A549 (cell line): Measurements from ENCODE around the gene JAG2. TPM values are rescaled to one million over a fixed set of nuclear protein-coding genes. Genes with fewer than 3 reads are reported as not detected.

Experiments used
- ATAC-seq, 2 experiments: fragments of 200-7000 bp in 1 of 2; fragments of >200 bp in 1 of 2; cut with Nextera tagmentation in 1 of 2; cut with Tn5 transposase in 1 of 2; 3 replicates each; pipeline versions ENCODE4 v1.8.0 to v1.9.1; 2018 to 2020; ENCODE audit warnings: mild to moderate bottlenecking in 1 of 2, moderate library complexity in 1 of 2
- CTCF ChIA-PET: fragments of 300-600 bp; sonication (Branson Sonifier 250); formaldehyde crosslinking; extraction: SDS; loops from one replicate; lab custom pipeline; 2021; ENCODE audit warnings: antibody characterized with exemption, inconsistent platforms; lab: Yijun Ruan, JAX
- POLR2A ChIA-PET: fragments of 350-600 bp; formaldehyde crosslinking; extraction: SDS; loops from one replicate; lab custom pipeline; 2021; ENCODE audit warnings: antibody characterized with exemption, inconsistent platforms; lab: Yijun Ruan, JAX
- DNase-seq, 2 experiments: peaks; one replicate each; pipeline versions ENCODE4 v3.0.0 to v3.0.0-alpha.2; 2011 to 2016; ENCODE audit warnings: low read depth in 1 of 2, low spot score in 1 of 2
- FAIRE-seq: peaks from 2 replicates; lab custom pipeline; 2011; peaks lifted over from hg19 to GRCh38; lab: Jason Lieb, UNC
- H3K27ac ChIP-seq, 2 experiments: fragments of >200 bp; sonication (Bioruptor Twin); formaldehyde crosslinking; 3 replicates each; pipeline ENCODE4 v1.5.1; 2016 to 2017
- H3K4me1 ChIP-seq: fragments of >200 bp; sonication (Bioruptor Twin); formaldehyde crosslinking; 3 replicates; pipeline ENCODE4 v1.6.1; 2016
- H3K4me2 ChIP-seq: fragments of >200 bp; sonication (Bioruptor Twin); formaldehyde crosslinking; 3 replicates; pipeline ENCODE4 v1.6.1; 2016
- H3K4me3 ChIP-seq: fragments of >200 bp; sonication (Bioruptor Twin); formaldehyde crosslinking; 3 replicates; pipeline ENCODE4 v1.5.1; 2016
- H3K9me3 ChIP-seq: fragments of >200 bp; sonication (Bioruptor Twin); formaldehyde crosslinking; 3 replicates; pipeline ENCODE4 v1.6.1; 2016
- CEBPB ChIP-seq, 2 experiments: fragments of >200 bp in 1 of 2; sonication (Bioruptor Twin) in 1 of 2; formaldehyde crosslinking in 1 of 2; IDR thresholded peaks; 2 replicates each; pipeline ENCODE4 v1.6.1; 2012 to 2016
- CHD4 ChIP-seq: fragments of 200-600 bp; sonication (generic); IDR thresholded peaks from 2 replicates; pipeline ENCODE4 v1.6.1; 2016; ENCODE audit warnings: antibody characterized with exemption, mild to moderate bottlenecking, borderline replicate concordance
- EHMT2 ChIP-seq: fragments of 200-600 bp; sonication (generic); IDR thresholded peaks from 2 replicates; pipeline ENCODE4 v1.6.1; 2016; ENCODE audit warnings: antibody characterized with exemption, low read depth, mild to moderate bottlenecking, moderate library complexity
- ESRRA ChIP-seq: fragments of 150-350 bp; IDR thresholded peaks from 2 replicates; pipeline ENCODE4 v1.6.1; 2014; ENCODE audit warnings: mild to moderate bottlenecking, low read length, borderline replicate concordance
- HEYL ChIP-seq: fragments of 250-450 bp; sonication (Bioruptor Pico); IDR thresholded peaks from 2 replicates; pipeline ENCODE4 v1.8.0; 2021; ENCODE audit warnings: mild to moderate bottlenecking, moderate library complexity
- HOXA7 ChIP-seq: fragments of 250-450 bp; sonication (Bioruptor Pico); IDR thresholded peaks from 2 replicates; pipeline ENCODE4 v1.5.0; 2020; ENCODE audit warnings: mild to moderate bottlenecking, moderate library complexity
- HOXB13 ChIP-seq: fragments of 250-450 bp; sonication (Bioruptor Pico); IDR thresholded peaks from 2 replicates; pipeline ENCODE4 v1.5.0; 2020; ENCODE audit warnings: low read depth, mild to moderate bottlenecking, moderate library complexity
- KDM1A ChIP-seq: fragments of 200-600 bp; sonication (generic); IDR thresholded peaks from 2 replicates; pipeline ENCODE4 v1.6.1; 2016; ENCODE audit warnings: low read depth, mild to moderate bottlenecking
- KDM5A ChIP-seq: fragments of 200-600 bp; sonication (generic); IDR thresholded peaks from 2 replicates; pipeline ENCODE4 v1.6.1; 2016; ENCODE audit warnings: antibody characterized with exemption, mild to moderate bottlenecking
- MAFK ChIP-seq: fragments of 450-650 bp; IDR thresholded peaks from 2 replicates; pipeline ENCODE4 v1.6.1; 2014; ENCODE audit not compliant: partially characterized antibody
- MAZ ChIP-seq: fragments of 150-350 bp; IDR thresholded peaks from 2 replicates; pipeline ENCODE4 v1.6.1; 2014; ENCODE audit warnings: antibody characterized with exemption, low read depth, low read length, borderline replicate concordance
- MYC ChIP-seq: IDR thresholded peaks from 2 replicates; pipeline ENCODE4 v1.6.1; 2012; ENCODE audit warnings: mild to moderate bottlenecking, inconsistent platforms, low read length, improper control_type of control experiment, borderline replicate concordance
- PHF8 ChIP-seq: fragments of 200-600 bp; sonication (generic); IDR thresholded peaks from 2 replicates; pipeline ENCODE4 v1.6.1; 2016; ENCODE audit warnings: low read depth, mild to moderate bottlenecking, antibody characterized with exemption, moderate library complexity, borderline replicate concordance
- WGBS: methylation state at CpG from one replicate; pipeline ENCODE4 v1.1.6; 2017; ENCODE audit errors: missing lambda C conversion rate; 5-methylcytosine and 5-hydroxymethylcytosine counted together
- polyA plus RNA-seq, 4 experiments: library from polyadenylated mRNA; depleted of rRNA in 3 of 4; stranded (reverse); fragments of >200 nt; fragmentation: RNase III in 1 of 4; extraction: RNeasy Plus Mini Kit Qiagen cat#74134 plus additional on column Dnase treatment in 1 of 4; gene quantifications; 2 replicates in 3 of 4; 3 replicates in 1 of 4; pipeline ENCODE4 v1.2.3, GENCODE V29; 2011 to 2017
- TF ChIP-seq, protein P1 (sequence below): IDR thresholded peaks from 2 replicates; pipeline ENCODE4 v1.6.1; 2012; ENCODE audit warnings: low read depth, borderline replicate concordance
- TF ChIP-seq, protein P2 (sequence below): fragments of 450-650 bp; IDR thresholded peaks from 2 replicates; pipeline ENCODE4 v1.6.1; 2014; ENCODE audit warnings: antibody characterized with exemption
- TF ChIP-seq, protein P3 (sequence below): fragments of 150-350 bp; IDR thresholded peaks from 2 replicates; pipeline ENCODE4 v1.6.1; 2014; ENCODE audit warnings: low read depth, mild to moderate bottlenecking, low read length
- TF ChIP-seq, protein P4 (sequence below): IDR thresholded peaks from 2 replicates; pipeline ENCODE4 v1.6.1; 2012

Gene JAG2
- polyA plus RNA-seq, 2 of the 4 experiments (the other 2 are of a cell fraction): 5.9 to 20.4 TPM

DNA sequence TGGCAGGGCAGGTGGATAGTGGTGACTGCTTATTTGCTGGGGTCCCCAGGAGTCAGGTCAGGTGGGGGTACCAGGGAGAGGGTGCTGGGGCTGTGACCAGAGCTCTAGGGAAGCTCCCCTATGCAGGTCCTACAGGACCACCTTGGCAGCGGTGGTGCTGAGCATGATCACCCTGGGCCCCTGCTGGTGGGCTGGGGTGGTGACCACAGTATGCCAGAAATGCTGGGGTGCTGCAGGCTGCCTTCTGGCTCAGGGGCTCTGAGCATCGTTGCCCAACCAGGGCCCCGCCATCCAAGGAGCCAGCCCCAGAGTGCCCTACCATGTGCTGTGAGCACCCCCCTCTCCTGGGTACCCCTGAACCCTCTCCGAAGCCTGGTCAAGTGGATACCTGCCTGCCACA is 30.0 kb upstream of the JAG2 start:
- DNase-seq (peak in 1 of 2 experiments; percentile 51), FAIRE-seq (no peak), ATAC-seq (peak in 1 of 2 experiments; percentile 23; a peak in 3 of 6 replicates)
- ChIA-PET CTCF (interaction anchor here (1.0 to 3.2 kb wide), 4 partner anchors 9 to 108 kb away, joined by 3 to 12 read pairs (median 6); no protein-coding TSS in a partner anchor), POLR2A (no interaction called here)
- no peak overlapping the region for H3K4me3 ChIP-seq
- no peaks in the 10 kb centered on the region for H3K9me3 ChIP-seq
- TF ChIP-seq PHF8 (no peak), HEYL (no peak), KDM1A (no peak), EHMT2 (no peak), KDM5A (no peak), CEBPB (IDR thresholded peaks at IDR 0.05) (no peak)
- TF ChIP-seq, protein P1, sequence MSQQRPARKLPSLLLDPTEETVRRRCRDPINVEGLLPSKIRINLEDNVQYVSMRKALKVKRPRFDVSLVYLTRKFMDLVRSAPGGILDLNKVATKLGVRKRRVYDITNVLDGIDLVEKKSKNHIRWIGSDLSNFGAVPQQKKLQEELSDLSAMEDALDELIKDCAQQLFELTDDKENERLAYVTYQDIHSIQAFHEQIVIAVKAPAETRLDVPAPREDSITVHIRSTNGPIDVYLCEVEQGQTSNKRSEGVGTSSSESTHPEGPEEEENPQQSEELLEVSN: no peak
- TF ChIP-seq, protein P2, sequence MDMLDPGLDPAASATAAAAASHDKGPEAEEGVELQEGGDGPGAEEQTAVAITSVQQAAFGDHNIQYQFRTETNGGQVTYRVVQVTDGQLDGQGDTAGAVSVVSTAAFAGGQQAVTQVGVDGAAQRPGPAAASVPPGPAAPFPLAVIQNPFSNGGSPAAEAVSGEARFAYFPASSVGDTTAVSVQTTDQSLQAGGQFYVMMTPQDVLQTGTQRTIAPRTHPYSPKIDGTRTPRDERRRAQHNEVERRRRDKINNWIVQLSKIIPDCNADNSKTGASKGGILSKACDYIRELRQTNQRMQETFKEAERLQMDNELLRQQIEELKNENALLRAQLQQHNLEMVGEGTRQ: no peak
- peaks cover 30% of the 10 kb centered on the region for H3K4me1 ChIP-seq
- WGBS: 77% methylated on average over 4 of the region's 4 CpGs
- H3K4me2 ChIP-seq: no peak overlapping the region
- peak overlapping the region in 1 of 2 experiments; percentile 54; a peak in 2 of 6 replicates for H3K27ac ChIP-seq

DNA sequence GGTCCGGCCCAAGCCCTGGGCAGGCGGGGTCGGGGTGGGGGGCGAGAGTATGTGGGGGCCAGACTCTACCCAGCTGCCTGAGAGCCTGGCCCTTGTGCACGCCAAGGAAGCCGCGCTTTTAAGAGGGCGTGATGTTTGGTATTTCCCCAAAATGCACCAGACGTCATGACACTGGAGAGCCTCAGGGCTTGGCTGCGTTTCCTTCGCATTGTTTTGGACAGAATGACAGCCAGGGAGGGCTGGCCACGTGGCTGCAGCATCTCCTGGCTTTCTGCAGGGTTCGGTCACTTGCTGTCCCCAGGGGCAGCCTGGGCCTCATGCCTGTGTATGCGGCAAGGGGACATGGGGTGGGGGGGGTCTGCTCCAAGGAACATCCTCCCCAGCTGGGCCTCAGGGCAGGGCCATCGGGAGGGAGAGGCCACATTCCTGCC is 28.6 kb upstream of the JAG2 start:
- DNase-seq (peak in 1 of 2 experiments; percentile 47), ATAC-seq (no peak), FAIRE-seq (no peak)
- Histone ChIP-seq H3K4me1 (peaks cover 35% of the 10 kb centered on the region), H3K9me3 (no peaks in the 10 kb centered on the region), H3K4me2 (no peak overlapping the region; the same call in 2 of the 3 replicates), H3K4me3 (no peak overlapping the region), H3K27ac (0 out of 6 replicates have a peak overlapping the region, but pooled peaks of 1 of the 2 experiments have one; percentile 5)
- WGBS: 14% methylated on average over 9 of the region's 15 CpGs
- POLR2A ChIA-PET: no interaction called here
- CTCF ChIA-PET: interaction anchor here (0.6 to 4.5 kb wide), 3 partner anchors 8 to 151 kb away, joined by 3 to 26 read pairs (median 12); no protein-coding TSS in a partner anchor
- TF ChIP-seq, protein P3, sequence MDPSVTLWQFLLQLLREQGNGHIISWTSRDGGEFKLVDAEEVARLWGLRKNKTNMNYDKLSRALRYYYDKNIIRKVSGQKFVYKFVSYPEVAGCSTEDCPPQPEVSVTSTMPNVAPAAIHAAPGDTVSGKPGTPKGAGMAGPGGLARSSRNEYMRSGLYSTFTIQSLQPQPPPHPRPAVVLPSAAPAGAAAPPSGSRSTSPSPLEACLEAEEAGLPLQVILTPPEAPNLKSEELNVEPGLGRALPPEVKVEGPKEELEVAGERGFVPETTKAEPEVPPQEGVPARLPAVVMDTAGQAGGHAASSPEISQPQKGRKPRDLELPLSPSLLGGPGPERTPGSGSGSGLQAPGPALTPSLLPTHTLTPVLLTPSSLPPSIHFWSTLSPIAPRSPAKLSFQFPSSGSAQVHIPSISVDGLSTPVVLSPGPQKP: no peak
- TF ChIP-seq, protein P4, sequence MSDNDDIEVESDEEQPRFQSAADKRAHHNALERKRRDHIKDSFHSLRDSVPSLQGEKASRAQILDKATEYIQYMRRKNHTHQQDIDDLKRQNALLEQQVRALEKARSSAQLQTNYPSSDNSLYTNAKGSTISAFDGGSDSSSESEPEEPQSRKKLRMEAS: peak; percentile 66

DNA sequence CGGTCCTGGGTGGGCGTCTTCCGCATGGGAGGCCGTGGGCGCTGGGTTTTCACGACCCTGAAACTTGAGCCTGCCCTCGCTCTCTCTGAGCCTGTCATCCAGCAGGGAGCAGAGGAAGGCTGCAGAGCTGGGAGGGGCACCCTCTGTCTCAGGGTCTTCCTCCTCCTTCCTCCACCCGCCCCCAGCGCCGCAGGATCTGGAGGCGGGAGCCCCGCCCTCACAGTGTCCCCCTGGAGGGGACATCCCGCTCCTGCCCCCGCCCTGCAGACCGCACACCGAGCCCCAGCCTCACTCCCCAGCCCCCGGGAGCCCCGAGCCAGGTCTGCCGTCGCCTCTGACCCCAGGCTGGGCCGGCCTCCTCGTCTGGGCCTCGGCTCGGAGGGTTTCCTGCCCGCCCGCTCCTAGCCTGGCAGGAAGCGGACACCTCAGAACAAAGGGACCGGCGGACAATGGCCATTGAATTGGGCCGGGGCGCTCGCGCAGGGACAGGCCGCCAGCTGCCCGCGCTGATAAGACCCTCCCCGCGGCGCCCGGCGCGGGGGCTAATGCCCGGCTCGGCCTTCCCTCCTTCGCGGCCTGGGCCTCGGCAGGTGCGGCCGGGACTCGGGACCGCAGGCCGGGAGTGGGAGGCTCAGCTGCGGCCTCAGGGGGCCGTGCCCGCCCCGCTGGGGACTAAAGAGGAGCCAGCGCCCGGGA is 27.8 kb upstream of the JAG2 start:
- H3K27ac ChIP-seq: no peak overlapping the region
- no peak for TF ChIP-seq CHD4
- TF ChIP-seq MAFK: no peak
- TF ChIP-seq ESRRA: no peak
- TF ChIP-seq, protein P2: no peak
- no peak for TF ChIP-seq HOXA7 (CRISPR knock-in tag)
- TF ChIP-seq MAZ: no peak
- no peak for TF ChIP-seq MYC
- TF ChIP-seq HOXB13 (CRISPR knock-in tag): no peak
- ChIA-PET POLR2A (interaction anchor here (1.3 kb wide), 1 partner anchor 105 kb away, joined by 3 read pairs; the partner anchor contains the start of gene BRF1), CTCF (interaction anchor here (1.6 to 4.5 kb wide), 2 partner anchors 86 to 156 kb away, joined by 4 to 26 read pairs; no protein-coding TSS in a partner anchor)
- no peak overlapping the region for H3K4me3 ChIP-seq
- no peak for ATAC-seq
- H3K4me1 ChIP-seq: peaks cover 35% of the 10 kb centered on the region
- no peak overlapping the region for H3K4me2 ChIP-seq
- no peak for FAIRE-seq
- DNase-seq: no peak
- H3K9me3 ChIP-seq: no peaks in the 10 kb centered on the region
- 82% methylated on average over 29 of the region's 58 CpGs for WGBS
